ENCODE data around the gene SCRN2.

DNA sequence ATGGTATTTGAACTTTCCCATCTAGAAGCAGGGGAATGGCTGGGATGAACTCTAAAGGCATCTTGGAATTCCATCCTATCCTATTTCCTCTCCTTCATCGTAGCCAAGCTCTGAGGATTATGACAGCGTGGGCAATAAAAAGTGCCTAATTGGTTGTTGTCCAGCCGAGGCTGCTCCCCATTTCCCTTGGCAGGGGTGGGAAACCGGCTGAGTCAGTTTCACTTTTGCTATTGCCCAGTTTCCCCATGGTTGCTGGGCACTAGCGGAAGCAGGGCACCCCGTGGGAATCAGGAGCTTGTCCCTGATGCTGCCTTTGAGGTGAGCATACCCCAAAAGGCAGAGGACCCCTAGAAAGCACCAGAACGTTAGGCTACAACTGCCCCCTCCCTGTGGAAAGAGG is 41.2 kb upstream of the SCRN2 start:
- TF ChIP-seq, protein P1, sequence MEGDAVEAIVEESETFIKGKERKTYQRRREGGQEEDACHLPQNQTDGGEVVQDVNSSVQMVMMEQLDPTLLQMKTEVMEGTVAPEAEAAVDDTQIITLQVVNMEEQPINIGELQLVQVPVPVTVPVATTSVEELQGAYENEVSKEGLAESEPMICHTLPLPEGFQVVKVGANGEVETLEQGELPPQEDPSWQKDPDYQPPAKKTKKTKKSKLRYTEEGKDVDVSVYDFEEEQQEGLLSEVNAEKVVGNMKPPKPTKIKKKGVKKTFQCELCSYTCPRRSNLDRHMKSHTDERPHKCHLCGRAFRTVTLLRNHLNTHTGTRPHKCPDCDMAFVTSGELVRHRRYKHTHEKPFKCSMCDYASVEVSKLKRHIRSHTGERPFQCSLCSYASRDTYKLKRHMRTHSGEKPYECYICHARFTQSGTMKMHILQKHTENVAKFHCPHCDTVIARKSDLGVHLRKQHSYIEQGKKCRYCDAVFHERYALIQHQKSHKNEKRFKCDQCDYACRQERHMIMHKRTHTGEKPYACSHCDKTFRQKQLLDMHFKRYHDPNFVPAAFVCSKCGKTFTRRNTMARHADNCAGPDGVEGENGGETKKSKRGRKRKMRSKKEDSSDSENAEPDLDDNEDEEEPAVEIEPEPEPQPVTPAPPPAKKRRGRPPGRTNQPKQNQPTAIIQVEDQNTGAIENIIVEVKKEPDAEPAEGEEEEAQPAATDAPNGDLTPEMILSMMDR (IDR thresholded peaks at IDR 0.05) = no peak
- TF ChIP-seq EP300 (IDR thresholded peaks at IDR 0.05) (no peak), POLR2A (IDR thresholded peaks at IDR 0.05) (no peak), POLR2AphosphoS5 (IDR thresholded peaks at IDR 0.05) (no peak)
